Posterior vena cava (tissue), 2 donors: ENCODE results near the gene PTTG1IP. TPM values are rescaled to one million over a fixed set of nuclear protein-coding genes. Genes with fewer than 3 reads are reported as not detected.
A peak's percentile ranks its signal among the peaks of the same experiment; 100 is the strongest.

Source experiments
- DNase-seq: peaks from one replicate; pipeline ENCODE4 v3.0.0-alpha.2; 2020; ENCODE audit warnings: low spot score
- intact Hi-C, 2 donors: fragments of 100-400 bp; cut with DNase I; formaldehyde crosslinking; loops; one replicate each; pipeline versions ENCODE4 v1.14.1 to v1.14.2; 2022 to 2023
- total RNA-seq, 2 donors: library from RNA; stranded (reverse); fragmentation: NEBNext Ultra II Directional; extraction: Animal tissue kit (Norgen Biotek cat#: 25700); gene quantifications; one replicate each; pipeline ENCODE4 v1.2.1, GENCODE V29; 2021
- donor health status: DM: yes; HTN: yes; CAD: no.
- donor health status: DM: yes; HTN: yes; CAD: no.

Gene PTTG1IP
- total RNA-seq, 2 donors from 2014 or later: 202 to 246 TPM

DNA sequence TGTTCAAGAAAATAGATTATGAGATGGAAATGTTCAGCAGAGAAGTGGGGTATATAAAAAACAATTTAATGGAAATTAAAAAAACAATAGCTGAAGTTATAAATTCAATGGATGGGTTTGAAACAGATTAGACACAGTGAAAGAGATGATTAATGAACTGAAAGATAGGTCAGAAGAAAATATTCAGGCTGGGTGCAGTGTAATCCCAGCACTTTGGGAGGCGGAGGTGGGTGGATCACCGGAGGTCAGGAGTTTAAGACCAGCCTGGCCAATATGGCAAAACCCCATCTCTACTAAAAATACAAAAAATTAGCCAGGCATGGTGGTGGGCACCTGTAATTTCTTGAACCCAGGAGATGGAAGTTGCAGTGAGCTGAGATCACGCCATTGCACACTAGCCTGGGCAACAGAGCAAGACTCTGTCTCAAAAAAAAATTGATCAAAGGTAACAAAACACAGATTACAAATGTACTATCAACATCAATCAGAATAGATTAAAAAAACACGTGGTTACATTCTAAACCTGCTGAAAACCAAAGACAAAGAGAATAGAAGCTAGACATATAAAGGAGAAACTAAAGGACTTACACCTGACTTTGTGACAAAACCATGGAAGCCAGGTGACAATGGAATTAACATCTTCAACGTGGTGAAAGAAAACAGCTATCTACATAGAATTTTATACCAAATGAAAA lies 50.9 kb downstream of the PTTG1IP start:
- DNase-seq: no peak
- intact Hi-C loops: no loop called here

DNA sequence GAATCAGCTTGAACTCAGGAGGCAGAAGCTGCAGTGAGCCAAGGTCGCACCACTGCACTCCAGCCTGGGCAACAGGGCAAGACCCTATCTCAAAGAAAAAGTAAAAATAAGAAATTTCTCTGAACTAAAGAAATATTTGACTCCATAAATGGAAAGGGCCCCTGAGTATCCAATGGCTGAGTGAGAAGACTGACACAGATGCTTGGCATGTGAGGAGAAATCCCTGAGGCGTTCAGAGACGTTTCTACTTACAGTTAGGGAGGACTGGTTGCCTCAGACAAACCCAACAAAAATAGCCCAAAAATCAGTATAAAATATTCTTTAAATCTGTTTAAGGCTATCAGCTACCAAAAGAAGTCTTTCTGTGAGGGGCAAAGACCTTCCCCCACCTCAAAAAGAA lies 52.6 kb downstream of the PTTG1IP start:
- intact Hi-C loops: no loop called here
- no peak for DNase-seq

DNA sequence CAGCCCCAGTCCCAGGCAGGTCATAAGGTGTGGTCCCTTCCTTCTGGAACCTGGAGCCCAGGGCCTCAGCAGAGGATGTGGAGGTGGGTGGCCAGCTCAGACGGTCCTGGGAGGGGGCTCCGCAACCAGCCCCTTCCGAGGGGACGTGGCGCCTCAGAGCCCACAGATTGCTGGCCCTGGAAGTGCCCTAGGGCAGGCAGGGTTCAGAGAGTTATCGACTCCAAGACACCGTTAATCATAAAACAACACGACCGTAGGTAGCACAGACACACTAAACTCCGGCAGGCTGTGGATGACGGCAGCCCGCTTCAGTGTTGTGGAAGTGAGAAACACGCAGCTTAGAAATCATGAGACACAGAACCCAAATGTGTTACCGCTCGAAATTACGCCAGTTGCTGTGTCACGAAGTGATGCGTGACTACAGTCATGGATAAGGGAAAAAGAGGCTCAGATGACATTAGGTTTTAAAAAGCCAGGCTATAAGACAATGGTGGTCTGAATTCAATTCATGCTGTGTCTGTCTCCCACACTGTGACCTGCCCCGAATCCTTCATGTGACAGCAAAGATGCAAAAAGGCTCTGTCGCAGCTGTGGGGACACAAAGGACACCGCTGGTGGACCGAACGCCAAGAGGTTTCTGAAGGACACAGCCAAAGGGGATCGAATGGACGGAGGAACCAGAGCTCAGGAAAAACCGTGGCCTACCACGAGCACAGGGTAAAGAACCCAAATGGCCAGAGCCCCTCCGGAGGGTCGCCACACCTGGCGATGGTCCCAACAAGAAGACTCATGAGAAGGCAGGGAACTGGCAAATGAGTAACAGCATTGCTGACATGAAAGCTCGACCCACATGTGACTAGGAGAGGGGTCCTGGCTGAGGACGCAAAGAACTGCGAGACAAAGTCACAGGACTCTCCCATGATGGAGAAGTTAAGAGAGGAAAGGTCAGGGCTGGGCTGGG lies 53.9 kb downstream of the PTTG1IP start:
- intact Hi-C loops: no loop called here
- DNase-seq: no peak

DNA sequence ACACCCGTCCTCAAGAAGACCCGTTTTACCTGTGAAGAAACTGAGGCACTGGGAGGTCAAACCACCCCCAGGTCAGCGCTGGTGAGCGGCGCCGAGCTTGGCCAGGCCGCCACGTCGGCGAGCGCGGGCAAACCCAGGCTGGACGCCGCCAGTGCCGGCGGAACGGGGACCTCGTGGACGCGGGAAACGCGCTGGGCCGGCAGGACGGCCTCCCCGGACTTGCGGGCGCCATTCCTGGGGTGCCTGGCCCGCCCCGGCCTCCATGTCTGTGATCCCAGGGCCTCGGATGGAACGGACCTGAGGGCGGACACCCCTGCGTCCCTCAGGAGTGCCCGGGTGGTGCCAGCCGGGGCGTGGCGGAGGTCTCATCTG lies 54.9 kb downstream of the PTTG1IP start:
- no peak for DNase-seq
- intact Hi-C loops: no loop called here

DNA sequence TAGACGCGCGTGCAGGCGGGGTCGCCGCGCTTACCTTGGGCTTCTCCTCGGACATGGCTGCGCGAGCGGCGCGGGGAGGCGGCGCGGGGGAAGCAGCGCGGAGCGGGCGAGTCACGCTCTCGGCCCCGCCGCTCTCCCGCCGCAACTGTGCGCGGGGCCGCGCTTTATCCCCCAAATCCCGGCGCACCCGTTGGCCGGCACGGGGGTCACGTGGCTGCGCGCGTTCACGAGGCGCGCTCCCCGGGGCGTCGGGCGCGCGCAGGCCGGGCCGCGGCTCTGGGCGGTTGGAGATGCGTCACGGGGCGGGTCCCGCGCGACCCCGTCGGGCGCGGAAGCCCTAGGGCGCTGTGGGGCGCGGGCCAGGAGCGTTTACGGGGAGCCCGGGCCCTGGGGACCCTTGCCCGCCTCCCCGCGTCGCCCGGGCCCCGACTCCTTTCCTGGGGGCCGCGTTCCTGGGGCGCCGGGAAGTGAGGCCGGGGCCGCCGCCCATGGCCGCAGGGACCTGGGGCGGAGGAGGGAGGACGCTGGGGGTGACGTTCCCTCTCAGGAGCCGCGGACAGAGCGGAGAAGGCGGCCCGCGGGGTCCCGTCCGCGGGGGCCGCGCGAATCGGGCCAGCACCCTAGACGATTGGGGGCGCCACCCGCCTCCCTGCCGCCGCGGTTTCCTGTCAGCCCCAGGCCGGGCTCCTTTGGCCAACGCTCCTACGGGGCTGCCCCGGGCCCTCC lies 55.4 kb downstream of the PTTG1IP start, which contains the start of gene SUMO3:
TSS of gene SUMO3 (minus strand) at position 149 of the 726 bp plus-strand sequence. CDS start at position 55, 94 bp downstream.
- DNase-seq: peak; percentile 94
- intact Hi-C loops: no loop called here

DNA sequence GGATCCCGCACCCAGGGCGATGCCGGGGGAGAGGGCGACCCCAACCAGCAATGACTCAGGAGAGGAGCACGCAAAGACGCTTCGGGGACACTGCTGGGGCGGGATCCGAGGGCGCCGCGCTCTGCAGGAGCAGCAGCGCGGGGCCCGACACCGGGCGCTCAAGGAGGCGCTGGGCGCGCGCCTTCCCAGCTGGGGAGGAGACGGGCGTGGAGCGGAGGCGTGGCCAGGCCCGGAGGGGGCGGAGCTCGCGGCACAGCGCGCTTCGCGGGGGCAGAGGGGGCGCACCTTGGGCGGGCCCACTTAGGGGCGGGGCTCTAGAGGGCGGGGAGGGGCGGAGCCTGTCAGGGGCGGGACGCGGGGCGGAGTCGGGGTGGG lies 56.0 kb downstream of the PTTG1IP start:
- peak; percentile 98 for DNase-seq
- intact Hi-C loops: no loop called here

DNA sequence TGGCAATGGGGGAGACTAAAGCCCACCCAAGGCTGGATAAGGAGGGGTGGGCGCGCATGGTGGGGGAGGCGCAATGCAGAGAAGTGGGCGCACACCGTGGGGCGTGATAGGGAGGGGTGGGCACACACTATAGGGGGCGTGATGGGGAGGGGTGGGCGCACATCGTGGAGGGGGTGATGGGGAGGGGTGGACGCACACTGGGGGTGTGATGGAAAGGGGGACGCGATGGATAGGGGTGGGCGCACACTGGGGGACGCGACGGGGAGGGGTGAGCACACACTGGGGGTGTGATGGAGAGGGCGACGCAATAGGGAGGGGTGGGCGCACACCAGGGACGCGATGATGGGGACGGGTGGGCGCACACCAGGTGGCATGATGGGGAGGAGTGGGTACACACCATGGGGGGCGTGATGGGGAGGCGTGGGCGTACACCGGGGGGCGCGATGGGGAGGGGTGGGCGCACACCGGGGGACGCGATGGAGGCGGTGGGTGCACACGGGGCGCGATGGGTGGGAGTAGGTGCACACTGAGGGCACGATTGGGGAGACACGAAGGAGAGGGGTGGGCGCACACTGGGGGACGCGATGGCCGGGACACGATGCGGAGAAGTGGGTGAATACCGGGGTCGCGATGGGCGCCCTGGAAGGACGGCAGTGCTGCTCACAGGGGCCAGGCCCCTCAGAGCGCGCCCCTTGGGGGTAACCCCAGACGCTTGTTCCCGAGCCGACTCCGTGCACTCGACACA lies 56.6 kb downstream of the PTTG1IP start:
- intact Hi-C loops: no loop called here

DNA sequence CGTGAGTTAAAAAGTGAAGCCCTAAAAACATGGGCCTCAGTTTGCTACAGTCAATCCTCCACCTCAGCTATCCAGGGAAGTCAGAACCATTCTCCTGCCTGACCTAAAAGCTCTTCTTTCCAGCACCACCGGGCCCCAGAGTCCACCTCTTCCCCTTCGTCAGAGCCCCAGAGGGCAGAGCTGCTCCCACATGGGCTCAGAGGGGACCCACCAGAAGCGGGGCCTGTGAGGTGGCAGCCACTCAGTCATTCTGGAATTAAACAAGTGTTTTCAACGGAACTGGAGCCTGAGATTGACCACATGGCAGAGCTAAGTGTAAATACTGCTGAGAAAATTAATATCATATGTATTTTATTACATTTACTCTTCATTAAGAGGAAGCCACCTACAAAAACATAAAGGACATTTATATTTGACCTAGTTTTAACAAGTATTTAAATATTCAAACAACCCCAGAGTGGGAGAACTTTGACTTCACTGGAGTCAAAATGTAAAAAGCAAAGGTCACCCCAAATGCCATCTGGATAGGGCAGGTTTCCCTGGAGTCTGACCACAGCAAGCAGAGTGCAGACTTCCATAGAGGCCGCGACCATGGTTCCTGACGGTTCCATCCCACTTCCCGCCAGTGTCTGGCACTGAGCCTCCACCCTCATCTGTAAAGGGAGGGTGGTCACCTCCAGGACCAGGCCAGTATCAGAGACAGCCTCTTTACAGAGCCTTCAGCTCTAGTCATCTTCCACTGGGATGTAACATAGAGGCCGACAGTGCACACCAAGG lies 57.5 kb downstream of the PTTG1IP start:
- DNase-seq: no peak
- intact Hi-C loops: no loop called here

More for the DNA sequence above, 56.6 kb downstream of the PTTG1IP start:
- DNase-seq: no peak

DNA sequence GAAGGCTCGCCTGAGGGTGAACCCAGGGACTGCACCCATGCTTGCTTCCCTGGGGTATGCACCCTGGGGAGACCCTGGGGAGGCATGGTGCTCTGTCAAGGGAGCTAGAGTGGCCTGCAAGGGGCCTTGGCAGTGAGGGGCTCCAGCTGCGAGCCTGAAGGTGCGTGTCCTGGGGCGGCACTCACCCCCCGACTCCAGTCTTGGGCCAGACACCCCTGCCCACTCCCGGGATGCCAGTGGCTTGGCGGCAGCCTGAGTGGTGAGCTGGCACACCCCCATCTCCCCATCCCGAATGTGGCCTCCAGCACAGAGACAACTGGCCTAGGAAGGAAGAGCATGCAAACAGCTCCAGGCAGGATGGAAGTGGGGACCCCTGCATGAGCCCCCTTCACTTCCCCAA lies 58.3 kb downstream of the PTTG1IP start:
- no peak for DNase-seq
- intact Hi-C loops: no loop called here

DNA sequence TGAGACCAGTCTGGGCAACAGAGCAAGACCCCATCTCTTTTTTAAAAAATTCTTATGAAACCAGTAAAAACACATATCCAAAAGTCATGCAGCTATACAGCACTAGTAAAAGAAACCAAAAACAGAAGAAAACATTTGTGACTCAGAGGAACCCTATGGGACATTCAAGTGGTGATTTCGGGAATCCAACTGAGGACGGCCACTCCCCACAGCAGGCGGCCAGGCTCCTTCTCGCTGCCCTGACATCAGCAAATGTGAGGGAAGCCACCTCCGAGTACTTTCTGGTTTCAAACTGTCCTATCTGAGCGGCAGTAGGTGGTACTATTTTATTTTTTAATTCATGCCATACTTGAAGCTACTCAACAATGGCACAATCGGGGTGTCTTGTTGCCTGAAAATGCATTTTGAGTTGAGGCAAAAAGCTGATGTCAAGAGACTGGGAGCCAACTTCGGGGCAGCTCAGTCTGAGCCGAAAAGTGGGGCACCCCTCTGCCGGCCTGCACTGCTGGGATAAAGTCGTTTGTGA lies 58.9 kb downstream of the PTTG1IP start:
- intact Hi-C loops: no loop called here
- DNase-seq: no peak

DNA sequence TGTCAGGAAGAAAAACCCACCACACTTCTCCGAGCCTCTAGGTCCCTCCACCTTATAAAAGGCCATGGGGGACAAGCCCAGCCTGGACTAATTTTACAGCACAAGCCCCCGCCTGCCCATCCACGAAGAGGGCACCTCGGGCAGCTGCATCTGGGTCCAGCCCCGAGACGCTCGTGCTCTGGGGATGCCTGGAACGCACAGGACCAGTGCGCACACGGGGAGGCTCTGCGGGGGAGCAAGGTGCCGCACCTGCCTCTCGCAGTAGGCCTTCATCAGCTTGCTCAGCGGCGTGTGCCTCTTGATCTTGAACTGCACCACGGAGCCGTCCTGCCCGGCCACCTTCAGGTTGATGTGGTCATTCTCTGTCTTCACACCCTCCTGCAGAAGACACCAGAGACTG lies 59.8 kb downstream of the PTTG1IP start:
- no peak for DNase-seq

DNA sequence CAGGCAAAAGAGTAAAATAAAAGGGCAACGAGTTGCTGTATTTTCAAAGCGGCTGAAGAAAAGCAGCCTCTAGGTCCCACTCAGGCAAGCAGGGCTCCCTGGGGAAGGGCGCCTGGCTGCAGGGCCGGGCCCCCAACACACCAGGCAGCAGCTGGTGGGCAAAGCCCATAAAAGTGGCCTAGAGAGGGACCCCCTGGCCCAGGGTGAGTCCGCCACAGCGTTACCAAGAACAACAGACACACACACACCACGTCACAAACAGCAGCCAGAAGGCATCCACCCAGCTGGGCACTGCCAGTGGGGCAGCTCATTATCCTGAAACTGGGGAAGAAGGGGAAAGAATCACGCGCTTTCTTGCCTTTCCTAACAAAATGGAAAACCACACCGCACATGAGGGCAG lies 60.3 kb downstream of the PTTG1IP start:
- intact Hi-C loops: no loop called here
- no peak for DNase-seq

More for the DNA sequence above, 59.8 kb downstream of the PTTG1IP start:
- intact Hi-C loops: no loop called here

DNA sequence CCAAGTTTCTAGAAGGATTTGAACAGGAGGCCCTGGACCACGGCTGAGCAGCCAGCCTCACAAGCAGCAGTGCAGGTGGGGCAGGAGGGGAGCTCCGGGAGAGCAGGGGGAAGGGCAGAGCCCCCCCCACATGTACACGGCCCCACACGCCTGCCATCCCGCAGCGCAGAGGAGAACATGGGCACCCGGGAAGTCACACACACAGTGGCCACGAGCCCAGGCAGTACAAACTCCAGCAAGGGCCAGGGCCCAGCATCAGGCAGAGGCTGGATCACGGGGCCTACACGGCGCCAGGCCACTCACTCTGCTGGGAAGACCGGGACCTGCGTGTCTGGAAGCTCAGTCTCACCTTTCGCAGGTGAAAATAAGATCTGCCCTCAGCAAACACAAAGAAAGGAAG lies 60.9 kb downstream of the PTTG1IP start:
- no peak for DNase-seq
- intact Hi-C loops: no loop called here

DNA sequence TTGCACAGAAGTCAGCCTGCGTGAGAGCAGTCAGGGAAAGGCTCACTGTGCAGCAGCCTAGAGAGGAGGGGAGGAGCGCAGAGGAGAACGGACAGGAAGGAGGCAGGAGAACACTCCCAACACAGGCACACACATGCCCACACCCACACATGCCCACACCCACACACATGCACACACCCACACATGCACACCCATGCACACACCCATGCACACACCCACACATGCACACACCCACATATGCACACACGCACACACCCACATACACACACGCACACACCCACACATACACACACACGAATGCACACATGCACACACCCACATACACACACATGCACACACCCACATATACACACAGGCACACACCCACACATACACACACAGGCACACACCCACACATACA lies 62.7 kb downstream of the PTTG1IP start:
- intact Hi-C loops: no loop called here
- DNase-seq: no peak

DNA sequence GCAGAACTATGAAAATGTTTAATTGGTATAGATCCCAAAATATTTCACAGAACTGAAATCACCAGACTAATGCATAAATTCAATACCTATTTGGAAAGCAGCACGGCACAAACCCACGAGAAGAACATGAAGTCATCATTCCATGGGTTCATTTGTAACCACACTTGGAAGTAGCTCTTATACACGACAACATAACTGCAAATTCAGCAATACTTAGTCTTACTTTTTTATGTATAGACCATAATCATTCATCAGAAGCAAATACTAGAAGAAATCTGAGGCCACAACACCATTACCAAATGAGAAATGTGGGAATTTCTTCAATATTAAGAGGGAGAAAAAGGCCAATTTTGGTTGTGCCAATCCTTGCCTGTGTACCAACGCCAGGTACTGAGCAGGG lies 67.6 kb downstream of the PTTG1IP start:
- intact Hi-C loops: no loop called here
- no peak for DNase-seq

DNA sequence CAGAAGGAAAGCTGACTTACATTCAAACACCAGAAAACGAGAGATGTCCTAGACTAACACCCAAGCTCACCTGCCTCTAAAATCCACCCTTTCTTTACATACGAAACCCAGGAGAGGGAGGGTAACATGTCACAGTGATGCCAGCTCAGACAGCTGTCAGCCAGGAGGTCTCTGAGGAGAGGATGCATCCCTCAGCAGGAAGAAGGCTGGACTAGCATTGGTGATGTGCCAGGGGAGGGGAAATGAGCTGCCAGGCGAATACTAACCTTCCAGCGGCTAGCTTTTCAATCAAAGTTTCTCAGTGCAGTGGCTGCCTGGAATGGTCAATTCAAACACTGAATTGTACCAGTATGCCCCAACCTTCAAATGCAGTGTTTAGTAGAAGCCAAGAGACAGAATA lies 68.3 kb downstream of the PTTG1IP start:
- intact Hi-C loops: no loop called here
- DNase-seq: no peak

DNA sequence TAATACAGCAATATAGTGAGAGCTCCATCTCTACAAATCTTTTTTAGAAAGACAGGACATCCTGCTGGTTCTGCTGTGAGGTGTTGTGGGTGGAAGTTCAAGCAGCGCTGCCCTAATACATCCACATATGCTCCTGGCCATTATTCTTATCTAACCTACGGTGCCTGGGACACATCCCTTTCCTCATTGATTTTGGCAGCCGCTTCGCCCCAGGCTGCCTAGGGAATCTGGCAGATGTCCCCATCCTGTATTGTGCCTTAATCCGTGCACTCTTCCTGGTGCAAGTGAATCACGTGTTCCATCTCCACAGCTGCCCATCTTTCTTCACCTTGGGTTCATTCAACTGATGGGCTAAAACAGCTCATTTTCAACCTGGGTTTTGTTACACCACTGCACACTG lies 68.7 kb downstream of the PTTG1IP start:
- no peak for DNase-seq
- intact Hi-C loops: no loop called here

DNA sequence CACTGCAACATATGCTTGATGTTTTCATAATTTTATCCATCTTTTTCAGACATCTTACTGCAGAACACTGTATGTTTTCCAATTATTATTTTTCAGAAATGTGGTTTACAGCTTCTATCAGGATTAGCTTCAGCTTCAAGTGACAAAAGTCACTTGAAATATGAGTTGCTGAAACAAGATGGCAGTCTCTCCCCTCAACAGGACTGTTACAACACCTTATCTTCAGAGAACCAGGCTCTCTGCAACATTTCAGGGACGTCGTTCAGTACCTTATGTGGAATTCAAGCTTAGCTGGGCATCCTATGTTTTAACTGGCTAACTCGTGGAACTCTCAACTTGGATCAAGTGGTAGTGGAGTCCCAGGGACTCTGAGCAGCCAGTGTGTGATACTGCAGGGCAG lies 69.8 kb downstream of the PTTG1IP start:
- intact Hi-C loops: no loop called here
- DNase-seq: no peak
